D721Med (cell line): ENCODE measurements around the gene POLR2A.

Experiments used
- DNase-seq: peaks from one replicate; pipeline ENCODE4 v3.0.0; 2011; ENCODE audit warnings: low spot score; ENCODE audit not compliant: insufficient read length
- FAIRE-seq: peaks from 2 replicates; lab custom pipeline; 2011; peaks lifted over from hg19 to GRCh38; lab: Jason Lieb, UNC
- TF ChIP-seq, protein P1 (sequence below): IDR thresholded peaks from 2 replicates; pipeline ENCODE4 v1.5.1; 2012; ENCODE audit warnings: mild to moderate bottlenecking, control low read depth; ENCODE audit not compliant: insufficient read depth; ENCODE audit errors: missing control alignments

POLR2A gene

DNA sequence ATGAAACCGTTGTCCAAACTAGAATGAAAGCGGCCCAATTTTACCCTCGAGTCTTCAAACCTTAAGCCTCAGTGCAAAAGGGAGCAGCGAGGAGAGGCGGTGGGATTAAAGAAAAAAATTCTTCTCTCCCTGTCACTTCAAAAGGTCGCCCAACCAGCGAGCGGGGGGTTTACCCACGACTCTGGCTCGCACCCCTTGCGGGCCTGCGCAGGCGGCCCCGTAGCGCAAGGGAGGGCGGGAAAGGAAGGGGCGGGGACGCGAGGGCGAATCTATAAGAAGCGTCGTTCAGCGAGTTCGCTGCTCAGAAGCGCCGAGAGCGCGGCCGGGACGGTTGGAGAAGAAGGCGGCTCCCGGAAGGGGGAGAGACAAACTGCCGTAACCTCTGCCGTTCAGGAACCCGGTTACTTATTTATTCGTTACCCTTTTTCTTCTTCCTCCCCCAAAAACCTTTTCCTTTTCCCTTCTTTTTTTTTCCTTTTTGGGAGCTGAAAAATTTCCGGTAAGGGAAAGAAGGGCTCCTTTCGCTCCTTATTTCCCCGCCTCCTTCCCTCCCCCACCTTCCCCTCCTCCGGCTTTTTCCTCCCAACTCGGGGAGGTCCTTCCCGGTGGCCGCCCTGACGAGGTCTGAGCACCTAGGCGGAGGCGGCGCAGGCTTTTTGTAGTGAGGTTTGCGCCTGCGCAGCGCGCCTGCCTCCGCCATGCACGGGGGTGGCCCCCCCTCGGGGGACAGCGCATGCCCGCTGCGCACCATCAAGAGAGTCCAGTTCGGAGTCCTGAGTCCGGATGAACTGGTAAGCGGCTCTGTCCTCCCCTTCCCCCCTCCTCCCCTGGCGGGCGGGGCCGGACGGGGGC lies at the start of gene POLR2A:
TSS of gene POLR2A (plus strand) at position 300 of the 852 bp plus-strand sequence.
- FAIRE-seq: no peak
- TF ChIP-seq, protein P1, sequence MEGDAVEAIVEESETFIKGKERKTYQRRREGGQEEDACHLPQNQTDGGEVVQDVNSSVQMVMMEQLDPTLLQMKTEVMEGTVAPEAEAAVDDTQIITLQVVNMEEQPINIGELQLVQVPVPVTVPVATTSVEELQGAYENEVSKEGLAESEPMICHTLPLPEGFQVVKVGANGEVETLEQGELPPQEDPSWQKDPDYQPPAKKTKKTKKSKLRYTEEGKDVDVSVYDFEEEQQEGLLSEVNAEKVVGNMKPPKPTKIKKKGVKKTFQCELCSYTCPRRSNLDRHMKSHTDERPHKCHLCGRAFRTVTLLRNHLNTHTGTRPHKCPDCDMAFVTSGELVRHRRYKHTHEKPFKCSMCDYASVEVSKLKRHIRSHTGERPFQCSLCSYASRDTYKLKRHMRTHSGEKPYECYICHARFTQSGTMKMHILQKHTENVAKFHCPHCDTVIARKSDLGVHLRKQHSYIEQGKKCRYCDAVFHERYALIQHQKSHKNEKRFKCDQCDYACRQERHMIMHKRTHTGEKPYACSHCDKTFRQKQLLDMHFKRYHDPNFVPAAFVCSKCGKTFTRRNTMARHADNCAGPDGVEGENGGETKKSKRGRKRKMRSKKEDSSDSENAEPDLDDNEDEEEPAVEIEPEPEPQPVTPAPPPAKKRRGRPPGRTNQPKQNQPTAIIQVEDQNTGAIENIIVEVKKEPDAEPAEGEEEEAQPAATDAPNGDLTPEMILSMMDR: no peak
- peak; percentile 75 for DNase-seq

DNA sequence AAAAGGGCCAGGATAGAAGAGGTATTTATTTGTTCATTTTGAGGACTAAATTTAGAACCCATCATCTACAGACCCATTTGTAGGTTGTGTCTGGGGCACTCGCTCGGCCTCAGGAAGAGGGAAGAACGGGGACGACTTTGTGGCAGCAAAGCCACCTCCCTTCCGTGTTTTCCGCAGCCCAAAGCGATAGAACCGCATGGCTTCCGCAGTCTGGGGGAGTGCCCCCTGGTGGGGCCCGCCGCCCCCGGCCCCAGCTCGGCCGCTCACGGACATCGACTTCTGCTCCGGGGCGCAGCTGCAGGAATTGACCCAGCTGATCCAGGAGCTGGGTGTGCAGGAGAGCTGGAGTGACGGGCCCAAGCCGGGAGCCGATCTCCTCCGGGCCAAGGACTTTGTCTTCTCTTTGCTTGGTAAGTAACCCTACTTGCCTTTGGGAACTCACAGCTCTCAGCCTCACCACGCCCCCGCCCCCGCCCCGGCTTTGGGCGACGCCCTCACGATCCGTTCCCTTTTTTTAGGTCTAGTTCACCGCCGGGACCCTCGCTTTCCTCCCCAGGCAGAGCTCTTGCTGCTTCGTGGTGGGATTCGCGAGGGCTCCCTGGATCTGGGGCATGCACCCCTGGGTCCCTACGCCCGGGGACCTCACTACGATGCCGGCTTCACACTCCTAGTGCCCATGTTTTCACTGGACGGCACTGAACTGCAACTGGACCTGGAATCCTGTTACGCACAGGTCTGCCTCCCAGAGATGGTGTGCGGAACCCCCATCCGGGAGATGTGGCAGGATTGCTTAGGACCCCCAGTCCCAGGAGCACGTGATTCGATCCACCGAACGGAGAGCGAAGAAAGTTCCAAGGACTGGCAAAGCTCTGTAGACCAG lies 48.2 kb upstream of the POLR2A start:
- TF ChIP-seq, protein P1: no peak
- DNase-seq: no peak
- no peak for FAIRE-seq

DNA sequence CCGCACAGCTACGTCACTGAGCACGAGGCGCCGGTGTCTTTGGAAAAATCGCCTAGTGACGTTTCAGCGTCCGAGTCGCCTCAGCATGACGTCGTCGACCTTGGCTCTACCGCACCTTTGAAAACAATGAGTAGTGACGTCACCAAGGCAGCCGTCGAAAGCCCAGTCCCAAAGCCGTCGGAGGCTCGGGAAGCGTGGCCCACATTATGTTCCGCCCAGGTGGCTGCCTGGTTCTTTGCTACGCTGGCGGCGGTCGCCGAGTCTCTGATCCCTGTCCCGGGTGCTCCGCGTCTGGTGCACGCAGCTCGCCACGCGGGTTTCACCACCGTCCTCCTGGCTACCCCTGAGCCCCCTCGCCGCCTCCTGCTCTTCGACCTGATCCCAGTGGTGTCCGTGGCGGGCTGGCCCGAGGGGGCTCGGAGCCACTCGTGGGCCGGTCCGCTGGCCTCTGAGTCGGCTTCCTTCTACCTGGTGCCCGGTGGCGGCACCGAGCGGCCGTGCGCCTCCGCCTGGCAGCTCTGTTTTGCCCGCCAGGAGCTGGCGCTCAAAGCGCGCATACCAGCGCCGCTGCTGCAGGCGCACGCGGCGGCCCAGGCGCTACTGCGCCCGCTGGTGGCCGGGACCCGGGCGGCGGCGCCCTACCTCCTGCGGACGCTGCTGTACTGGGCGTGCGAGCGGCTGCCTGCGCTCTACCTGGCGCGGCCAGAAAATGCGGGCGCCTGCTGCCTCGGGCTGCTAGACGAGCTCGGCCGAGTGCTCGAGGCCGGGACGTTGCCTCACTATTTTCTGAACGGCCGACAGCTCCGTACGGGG lies 47.4 kb upstream of the POLR2A start:
- TF ChIP-seq, protein P1: peak; percentile 46
- no peak for FAIRE-seq
- DNase-seq: peak; percentile 68

DNA sequence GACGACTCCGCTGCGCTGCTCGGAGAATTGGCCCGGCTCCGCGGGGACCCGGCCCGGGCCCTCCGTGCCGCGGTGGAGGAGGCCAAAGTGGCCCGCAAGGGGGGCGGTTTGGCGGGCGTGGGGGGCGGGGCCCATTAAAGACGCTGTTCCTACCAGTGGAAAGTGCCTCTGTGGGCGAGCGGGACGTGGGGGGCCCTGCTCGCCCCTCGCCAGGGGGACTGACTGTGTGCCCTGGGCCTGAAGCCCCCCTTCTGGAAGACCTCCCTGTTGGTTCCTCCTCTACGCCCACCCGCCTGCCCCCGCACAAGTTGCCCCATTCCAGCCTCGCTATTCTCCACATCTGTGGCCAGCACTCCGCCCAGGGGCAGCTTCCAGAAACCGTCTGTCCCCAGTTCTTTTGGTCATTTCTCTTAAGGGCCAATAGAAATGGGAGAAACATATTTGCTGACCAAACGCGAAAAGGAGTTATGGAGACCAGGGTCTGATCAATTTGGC lies 46.8 kb upstream of the POLR2A start:
- TF ChIP-seq, protein P1: no peak
- FAIRE-seq (no peak), DNase-seq (no peak)

DNA sequence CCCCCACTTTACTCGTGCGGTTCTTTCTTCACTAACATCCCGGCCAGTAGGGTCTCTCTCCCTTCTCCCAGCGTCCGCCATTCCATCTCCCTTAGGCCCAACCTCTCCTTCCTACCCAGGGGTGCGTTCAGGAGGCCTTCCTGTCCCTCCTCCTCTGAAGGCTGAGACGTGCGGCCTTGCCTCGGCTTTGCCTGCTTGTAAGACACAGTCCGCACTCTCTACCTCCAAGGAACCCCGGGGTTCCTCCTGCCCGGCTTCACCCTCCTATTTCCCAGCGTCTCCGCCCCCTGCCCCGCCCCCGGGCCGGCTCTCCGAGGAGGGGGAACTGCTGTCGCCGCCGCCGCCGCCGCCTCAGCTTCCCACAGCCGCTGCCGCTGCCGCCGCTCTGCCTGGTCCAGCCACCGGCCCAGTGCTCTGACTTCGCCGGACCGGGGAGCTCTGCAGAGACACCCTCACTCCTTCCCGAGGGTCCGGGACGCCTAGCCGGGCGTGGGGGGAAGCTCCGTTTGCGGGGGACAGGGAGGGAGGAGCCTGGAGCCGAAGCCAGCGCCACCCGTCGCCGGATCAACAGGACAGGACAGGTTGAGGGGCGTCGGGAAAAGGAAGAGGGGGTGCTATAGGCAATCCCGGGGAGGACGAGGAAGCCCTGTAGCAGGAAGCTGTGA lies 46.1 kb upstream of the POLR2A start:
- FAIRE-seq (no peak), DNase-seq (no peak)
- TF ChIP-seq, protein P1: no peak
